Islet precursor cell (in vitro differentiated cells): ENCODE data around the gene E2F4.
A peak's percentile ranks its signal among the peaks of the same experiment; 100 is the strongest.

ENCODE experiments used
- DNase-seq: peaks from one replicate; pipeline ENCODE4 v3.0.0-alpha.2; 2018

E2F4 gene

GRCh38 chr16:67191995-67192681, at the start of gene E2F4:
Gene E2F4, plus strand, starts transcription at chr16:67192155. Its CDS starts 73 bp downstream, at chr16:67192228.
- DNase-seq = peak; percentile 94

- no peak for DNase-seq
Observed at GRCh38 chr16:67142342-67142741, 49.6 kb upstream of the E2F4 start.

GRCh38 chr16:67144943-67145342, 47.0 kb upstream of the E2F4 start:
- DNase-seq = no peak

GRCh38 chr16:67145746-67146145, 46.2 kb upstream of the E2F4 start:
- no peak for DNase-seq

GRCh38 chr16:67146523-67147357, 45.2 kb upstream of the E2F4 start:
- no peak for DNase-seq

- peak; percentile 48 for DNase-seq
Observed at GRCh38 chr16:67147437-67148140, 44.4 kb upstream of the E2F4 start.

GRCh38 chr16:67148221-67148620, 43.7 kb upstream of the E2F4 start:
- DNase-seq = no peak

- no peak for DNase-seq
Observed at GRCh38 chr16:67148656-67149275, 43.2 kb upstream of the E2F4 start.

- peak; percentile 49 for DNase-seq
Observed at GRCh38 chr16:67149276-67150046, 42.5 kb upstream of the E2F4 start.

- DNase-seq = peak; percentile 81
Observed at GRCh38 chr16:67150047-67150832, 41.7 kb upstream of the E2F4 start.

GRCh38 chr16:67150833-67151396, 41.0 kb upstream of the E2F4 start, which contains the start of gene B3GNT9:
Gene B3GNT9, minus strand, starts transcription at chr16:67150998. Its CDS starts 513 bp downstream, at chr16:67150485.
- DNase-seq = peak; percentile 84

- DNase-seq = no peak
Observed at GRCh38 chr16:67151431-67152097, 40.4 kb upstream of the E2F4 start.

GRCh38 chr16:67154578-67155294, 37.2 kb upstream of the E2F4 start:
- peak; percentile 53 for DNase-seq

GRCh38 chr16:67155295-67156142, 36.4 kb upstream of the E2F4 start:
- DNase-seq = peak; percentile 89

- peak; percentile 51 for DNase-seq
Observed at GRCh38 chr16:67156143-67156844, 35.7 kb upstream of the E2F4 start.

GRCh38 chr16:67157106-67157748, 34.7 kb upstream of the E2F4 start:
- no peak for DNase-seq

- DNase-seq = no peak
Observed at GRCh38 chr16:67157892-67158635, 33.9 kb upstream of the E2F4 start.
